Inflammatory macrophage (primary cell): ENCODE measurements around the gene TBX4.

ENCODE experiments used
- DNase-seq, 2 donors: peaks; one replicate each; pipeline ENCODE4 v3.0.0-alpha.2; 2020 to 2022

TBX4 gene

GRCh38 chr17:61534414-61534813, 82.2 kb downstream of the TBX4 start:
- no peak for DNase-seq
